Measurements from ENCODE around the gene HDAC6.

DNA sequence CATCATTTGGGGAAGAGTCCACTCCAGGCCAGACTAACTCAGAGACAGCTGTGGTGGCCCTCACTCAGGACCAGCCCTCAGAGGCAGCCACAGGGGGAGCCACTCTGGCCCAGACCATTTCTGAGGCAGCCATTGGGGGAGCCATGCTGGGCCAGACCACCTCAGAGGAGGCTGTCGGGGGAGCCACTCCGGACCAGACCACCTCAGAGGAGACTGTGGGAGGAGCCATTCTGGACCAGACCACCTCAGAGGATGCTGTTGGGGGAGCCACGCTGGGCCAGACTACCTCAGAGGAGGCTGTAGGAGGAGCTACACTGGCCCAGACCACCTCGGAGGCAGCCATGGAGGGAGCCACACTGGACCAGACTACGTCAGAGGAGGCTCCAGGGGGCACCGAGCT lies 21.2 kb downstream of the HDAC6 start:
- TF ChIP-seq, protein P1, sequence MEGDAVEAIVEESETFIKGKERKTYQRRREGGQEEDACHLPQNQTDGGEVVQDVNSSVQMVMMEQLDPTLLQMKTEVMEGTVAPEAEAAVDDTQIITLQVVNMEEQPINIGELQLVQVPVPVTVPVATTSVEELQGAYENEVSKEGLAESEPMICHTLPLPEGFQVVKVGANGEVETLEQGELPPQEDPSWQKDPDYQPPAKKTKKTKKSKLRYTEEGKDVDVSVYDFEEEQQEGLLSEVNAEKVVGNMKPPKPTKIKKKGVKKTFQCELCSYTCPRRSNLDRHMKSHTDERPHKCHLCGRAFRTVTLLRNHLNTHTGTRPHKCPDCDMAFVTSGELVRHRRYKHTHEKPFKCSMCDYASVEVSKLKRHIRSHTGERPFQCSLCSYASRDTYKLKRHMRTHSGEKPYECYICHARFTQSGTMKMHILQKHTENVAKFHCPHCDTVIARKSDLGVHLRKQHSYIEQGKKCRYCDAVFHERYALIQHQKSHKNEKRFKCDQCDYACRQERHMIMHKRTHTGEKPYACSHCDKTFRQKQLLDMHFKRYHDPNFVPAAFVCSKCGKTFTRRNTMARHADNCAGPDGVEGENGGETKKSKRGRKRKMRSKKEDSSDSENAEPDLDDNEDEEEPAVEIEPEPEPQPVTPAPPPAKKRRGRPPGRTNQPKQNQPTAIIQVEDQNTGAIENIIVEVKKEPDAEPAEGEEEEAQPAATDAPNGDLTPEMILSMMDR (IDR thresholded peaks at IDR 0.05) = no peak
- no peak for TF ChIP-seq POLR2A (IDR thresholded peaks at IDR 0.05)
